Mucosa of descending colon (tissue), 3 donors: ENCODE results near the gene PTPN1. TPM values are rescaled to one million over a fixed set of nuclear protein-coding genes. Genes with fewer than 3 reads are reported as not detected.

ENCODE experiments used
- ATAC-seq: fragments of 200-7000 bp; cut with Tn5 transposase; one replicate; pipeline ENCODE4 v1.9.1; 2020; ENCODE audit warnings: mild to moderate bottlenecking, moderate library complexity
- DNase-seq, 3 donors: peaks; one replicate each; pipeline ENCODE4 v3.0.0-alpha.2; 2020
- H3K36me3 ChIP-seq: fragments of 200-600 bp; one replicate; pipeline ENCODE4 v1.8.0; 2021; ENCODE audit warnings: low read depth, mild to moderate bottlenecking
- H3K4me1 ChIP-seq: fragments of 200-600 bp; one replicate; pipeline ENCODE4 v1.8.0; 2021; ENCODE audit warnings: low read depth, mild to moderate bottlenecking
- H3K4me3 ChIP-seq: fragments of 200-600 bp; one replicate; pipeline ENCODE4 v1.8.0; 2021; ENCODE audit warnings: mild to moderate bottlenecking
- H3K9me3 ChIP-seq: fragments of 200-600 bp; one replicate; pipeline ENCODE4 v1.8.0; 2021; ENCODE audit warnings: mild to moderate bottlenecking
- intact Hi-C, 2 donors: fragments of 100-400 bp; cut with DNase I in 1 of 2; cut with micrococcal nuclease in 1 of 2; formaldehyde crosslinking; loops; one replicate each; pipeline versions ENCODE4 v1.11.0 to v1.11.1; 2022; cut with DNase I, micrococcal nuclease
- total RNA-seq, 3 donors: library from RNA; stranded (reverse); fragmentation: NEBNext Ultra II Directional in 2 of 3; extraction: Animal tissue kit (Norgen Biotek cat#: 25700) in 2 of 3; gene quantifications; one replicate each; pipeline versions ENCODE4 v1.2.1 to v1.2.4, GENCODE V29; 2021 to 2023
- TF ChIP-seq, protein P1 (sequence below): fragments of 200-600 bp; IDR thresholded peaks from one replicate; pipeline ENCODE4 v1.8.0; 2022; ENCODE audit warnings: antibody characterized with exemption, mild to moderate bottlenecking
- donor health status: DM: no; HTN: no; CAD: no; lungs with moderate emphysema.
- donor health status: DM: no; HTN: no; CAD: no.
- donor health status: DM: no; HTN: yes; CAD: no.

Gene PTPN1
- total RNA-seq, 3 donors from 2014 or later: 33.2 to 35.1 (median 33.4) TPM

DNA sequence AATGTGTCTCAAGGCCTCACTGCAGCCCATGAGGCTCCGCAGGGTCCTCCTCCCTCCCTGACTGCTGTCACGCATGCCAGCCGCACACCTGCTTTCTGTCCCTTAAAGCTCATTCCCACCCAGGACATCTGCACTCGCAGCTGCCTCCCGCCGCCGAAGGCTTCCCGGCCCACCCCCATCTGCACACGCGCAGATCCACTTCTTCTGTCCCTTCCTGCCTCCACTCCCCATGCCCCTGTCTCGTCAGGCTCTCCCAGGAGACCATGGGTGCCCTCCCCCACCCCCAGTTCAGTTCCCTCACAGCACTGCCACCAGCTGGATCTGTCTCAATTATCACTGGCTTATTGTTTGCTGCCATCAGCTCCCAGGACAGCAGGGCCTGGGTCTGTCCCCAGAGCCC, 118.1 kb downstream of the PTPN1 start:
- no peak overlapping the region for H3K4me3 ChIP-seq
- DNase-seq (no peak), ATAC-seq (no peak)
- TF ChIP-seq, protein P1, sequence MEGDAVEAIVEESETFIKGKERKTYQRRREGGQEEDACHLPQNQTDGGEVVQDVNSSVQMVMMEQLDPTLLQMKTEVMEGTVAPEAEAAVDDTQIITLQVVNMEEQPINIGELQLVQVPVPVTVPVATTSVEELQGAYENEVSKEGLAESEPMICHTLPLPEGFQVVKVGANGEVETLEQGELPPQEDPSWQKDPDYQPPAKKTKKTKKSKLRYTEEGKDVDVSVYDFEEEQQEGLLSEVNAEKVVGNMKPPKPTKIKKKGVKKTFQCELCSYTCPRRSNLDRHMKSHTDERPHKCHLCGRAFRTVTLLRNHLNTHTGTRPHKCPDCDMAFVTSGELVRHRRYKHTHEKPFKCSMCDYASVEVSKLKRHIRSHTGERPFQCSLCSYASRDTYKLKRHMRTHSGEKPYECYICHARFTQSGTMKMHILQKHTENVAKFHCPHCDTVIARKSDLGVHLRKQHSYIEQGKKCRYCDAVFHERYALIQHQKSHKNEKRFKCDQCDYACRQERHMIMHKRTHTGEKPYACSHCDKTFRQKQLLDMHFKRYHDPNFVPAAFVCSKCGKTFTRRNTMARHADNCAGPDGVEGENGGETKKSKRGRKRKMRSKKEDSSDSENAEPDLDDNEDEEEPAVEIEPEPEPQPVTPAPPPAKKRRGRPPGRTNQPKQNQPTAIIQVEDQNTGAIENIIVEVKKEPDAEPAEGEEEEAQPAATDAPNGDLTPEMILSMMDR: no peak
- intact Hi-C loops: loop anchor here in 1 of 2 donors (10.0 kb wide), 1 partner anchor 116 kb away; no protein-coding TSS in a partner anchor
- H3K36me3 ChIP-seq: no peaks in the 10 kb centered on the region
- no peaks in the 10 kb centered on the region for H3K4me1 ChIP-seq
- no peaks in the 10 kb centered on the region for H3K9me3 ChIP-seq

DNA sequence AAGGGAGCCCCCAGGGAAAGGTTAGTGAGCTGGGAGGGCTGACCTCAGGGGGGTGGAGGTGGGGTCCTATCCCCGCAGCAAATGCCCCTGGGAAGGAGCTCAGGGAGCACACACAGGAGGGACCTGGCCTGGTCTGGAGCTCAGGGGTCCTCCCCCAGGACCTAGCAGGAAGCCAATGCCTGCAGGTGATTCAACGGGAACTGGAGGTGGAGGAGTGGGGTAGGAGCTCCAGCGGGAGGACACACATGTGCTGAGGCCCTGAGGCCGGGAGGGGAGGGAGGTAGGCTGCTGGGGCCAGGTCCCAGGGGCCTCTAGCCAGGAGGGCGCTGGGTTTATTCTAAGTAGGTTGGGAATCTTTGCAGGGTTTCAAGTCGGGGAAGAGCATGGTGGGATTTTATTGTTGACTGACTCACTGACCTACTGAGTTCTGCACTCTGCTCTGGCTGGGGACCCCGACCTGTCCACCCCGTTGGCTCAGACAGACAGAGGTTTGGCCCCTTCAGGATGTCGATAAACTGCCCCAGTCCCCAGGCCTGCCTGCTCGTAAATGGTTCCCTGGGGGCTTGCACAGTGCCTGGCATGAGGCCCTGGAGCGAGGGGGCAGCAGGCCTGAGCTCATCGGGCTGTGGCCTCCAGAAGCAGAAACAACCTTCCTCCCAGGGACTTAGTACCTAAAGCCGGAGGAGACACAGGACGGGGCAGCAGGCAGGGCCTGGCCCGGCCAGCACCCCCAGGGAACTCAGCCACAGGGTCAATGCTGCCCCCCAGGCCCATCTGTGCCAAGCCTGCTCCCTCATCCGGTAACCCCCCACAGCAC, 118.9 kb downstream of the PTPN1 start:
- Histone ChIP-seq H3K9me3 (no peaks in the 10 kb centered on the region), H3K4me3 (no peak overlapping the region), H3K36me3 (no peaks in the 10 kb centered on the region), H3K4me1 (no peaks in the 10 kb centered on the region)
- no peak for DNase-seq
- intact Hi-C loops: loop anchor here in 1 of 2 donors (10.0 kb wide), 1 partner anchor 116 kb away; no protein-coding TSS in a partner anchor
- TF ChIP-seq, protein P1: no peak
- ATAC-seq: no peak

DNA sequence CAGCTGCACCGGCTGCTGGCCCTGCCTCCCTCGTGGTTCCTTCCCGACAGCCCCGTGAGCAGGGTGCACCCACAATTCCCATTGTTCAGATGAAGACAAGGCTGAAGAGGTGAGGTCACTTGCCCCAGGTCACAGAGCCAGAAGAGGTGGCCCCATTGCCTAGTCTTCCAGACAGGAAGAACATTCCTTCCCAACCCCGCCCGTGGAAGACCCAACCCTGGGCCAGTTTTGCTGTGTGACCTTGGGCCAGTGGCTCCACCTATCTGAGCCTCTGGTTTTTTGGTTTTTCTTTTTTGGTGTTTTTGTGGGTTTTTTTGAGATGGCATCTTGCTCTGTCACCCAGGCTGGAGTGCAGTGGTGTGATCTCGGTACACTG, 119.5 kb downstream of the PTPN1 start:
- no peaks in the 10 kb centered on the region for H3K36me3 ChIP-seq
- TF ChIP-seq, protein P1: no peak
- H3K4me3 ChIP-seq: no peak overlapping the region
- intact Hi-C loops: loop anchor here in 1 of 2 donors (10.0 kb wide), 1 partner anchor 115 kb away; no protein-coding TSS in a partner anchor
- H3K9me3 ChIP-seq: no peaks in the 10 kb centered on the region
- no peaks in the 10 kb centered on the region for H3K4me1 ChIP-seq
- no peak for DNase-seq
- no peak for ATAC-seq

DNA sequence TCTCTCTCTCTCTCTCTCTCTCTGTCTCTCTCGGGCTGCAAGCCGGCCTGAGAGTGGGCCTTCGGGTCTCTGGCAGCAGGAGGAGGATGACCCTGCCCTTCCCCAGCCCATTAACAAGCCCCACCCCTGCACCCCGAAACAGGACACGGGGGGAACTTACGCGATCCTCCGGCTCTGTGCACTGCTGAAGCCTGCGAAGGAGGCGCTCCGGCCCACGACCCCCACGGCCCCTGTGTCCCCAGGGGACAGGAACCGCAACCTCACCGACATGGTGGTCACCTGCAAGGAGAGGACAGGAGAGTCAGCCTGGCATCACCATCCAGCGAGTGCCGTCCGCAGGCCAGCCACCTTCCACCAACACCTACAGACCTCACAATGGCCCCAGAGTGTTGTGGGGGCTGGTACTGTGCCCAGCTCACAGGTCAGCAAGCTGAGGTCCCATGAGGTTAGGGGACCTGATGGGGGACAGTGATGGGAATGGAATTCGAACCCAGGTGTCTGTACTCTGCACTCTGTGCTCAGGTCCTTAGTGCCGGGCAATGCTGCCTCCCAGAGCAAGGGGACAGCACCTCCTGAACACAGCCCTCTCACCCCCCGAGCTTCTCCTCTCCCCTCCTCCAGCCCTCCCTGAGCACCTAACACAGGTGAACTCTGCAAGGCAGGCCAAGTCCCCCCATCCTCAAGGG, 120.5 kb downstream of the PTPN1 start:
- DNase-seq: no peak
- no peaks in the 10 kb centered on the region for H3K9me3 ChIP-seq
- no peak overlapping the region for H3K4me3 ChIP-seq
- H3K36me3 ChIP-seq: no peaks in the 10 kb centered on the region
- TF ChIP-seq, protein P1: no peak
- intact Hi-C loops: no loop called here
- ATAC-seq: no peak
- H3K4me1 ChIP-seq: no peaks in the 10 kb centered on the region

DNA sequence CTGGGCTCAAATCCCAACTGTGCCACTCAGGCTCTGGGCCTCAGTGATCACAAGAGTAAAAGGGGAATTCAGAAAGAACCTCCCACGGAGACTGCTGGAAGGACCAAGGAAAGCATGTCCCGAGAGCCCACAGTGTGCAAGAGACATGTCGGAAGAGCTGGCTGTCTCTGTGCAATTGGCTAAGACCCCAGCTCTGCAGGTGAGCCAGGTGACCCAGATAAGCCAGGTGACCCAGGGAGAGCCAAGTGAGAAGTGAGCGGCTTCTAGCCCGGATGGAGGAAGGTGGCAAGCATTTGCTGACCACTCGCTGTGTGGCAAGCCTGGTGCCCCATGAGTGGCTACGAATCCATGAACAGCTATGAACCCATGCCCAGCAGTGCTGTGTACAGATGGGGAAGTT, 122.1 kb downstream of the PTPN1 start:
- Histone ChIP-seq H3K36me3 (no peaks in the 10 kb centered on the region), H3K9me3 (no peaks in the 10 kb centered on the region), H3K4me3 (no peak overlapping the region), H3K4me1 (no peaks in the 10 kb centered on the region)
- no peak for DNase-seq
- ATAC-seq: no peak
- intact Hi-C loops: no loop called here
- TF ChIP-seq, protein P1: no peak
